GM15510 (cell line): Measurements from ENCODE around the gene AFF1.

Experiments
- POLR2A ChIP-seq: IDR thresholded peaks from 3 replicates; pipeline ENCODE4 v1.6.1; 2011; ENCODE audit warnings: borderline replicate concordance; ENCODE audit not compliant: insufficient read length; ENCODE audit errors: extremely low read depth

AFF1 gene

GRCh38 chr4:87042221-87042620 is 107.4 kb downstream of the AFF1 start:
- no peak for TF ChIP-seq POLR2A

GRCh38 chr4:87042986-87043820 is 108.4 kb downstream of the AFF1 start:
- no peak for TF ChIP-seq POLR2A

- TF ChIP-seq POLR2A: no peak
Observed at GRCh38 chr4:87044511-87045233, 109.9 kb downstream of the AFF1 start.

GRCh38 chr4:87045234-87045558 is 110.4 kb downstream of the AFF1 start:
- no peak for TF ChIP-seq POLR2A

GRCh38 chr4:87045659-87046058 is 110.8 kb downstream of the AFF1 start:
- TF ChIP-seq POLR2A: no peak

GRCh38 chr4:87046121-87046551 is 111.3 kb downstream of the AFF1 start:
- TF ChIP-seq POLR2A: no peak

- TF ChIP-seq POLR2A: no peak
Observed at GRCh38 chr4:87047281-87047798, 112.5 kb downstream of the AFF1 start.

- TF ChIP-seq POLR2A: no peak
Observed at GRCh38 chr4:87049508-87049907, 114.7 kb downstream of the AFF1 start.

GRCh38 chr4:87050596-87050995 is 115.8 kb downstream of the AFF1 start:
- no peak for TF ChIP-seq POLR2A

GRCh38 chr4:87051121-87051713 is 116.4 kb downstream of the AFF1 start:
- no peak for TF ChIP-seq POLR2A

- TF ChIP-seq POLR2A: no peak
Observed at GRCh38 chr4:87052615-87053014, 117.8 kb downstream of the AFF1 start.

GRCh38 chr4:87053176-87053658 is 118.4 kb downstream of the AFF1 start:
- TF ChIP-seq POLR2A: no peak

- TF ChIP-seq POLR2A: no peak
Observed at GRCh38 chr4:87053802-87054767, 119.3 kb downstream of the AFF1 start.

GRCh38 chr4:87054900-87055299 is 120.1 kb downstream of the AFF1 start:
- TF ChIP-seq POLR2A: no peak

- TF ChIP-seq POLR2A: no peak
Observed at GRCh38 chr4:87055311-87055710, 120.5 kb downstream of the AFF1 start.

GRCh38 chr4:87056881-87057280 is 122.1 kb downstream of the AFF1 start:
- no peak for TF ChIP-seq POLR2A
